OCI-M2 (cell line): ENCODE data around the gene NCAPH2.
A peak's percentile ranks its signal among the peaks of the same experiment; 100 is the strongest.
"Not testable (repeated sequence)": the region's sequence is repeated elsewhere in the genome, so short reads cannot be mapped to it uniquely, and the experiment has no call there.

ENCODE experiments used
- DNase-seq: peaks from one replicate; lab custom pipeline; 2025; ENCODE audit not compliant: unreplicated experiment; lab: John Stamatoyannopoulos, UW

The NCAPH2 gene

GRCh38 chr22:50516891-50517290 is 8.9 kb downstream of the NCAPH2 start:
- DNase-seq, result no peak

- no peak for DNase-seq
Measured at GRCh38 chr22:50517495-50518260, 9.7 kb downstream of the NCAPH2 start.

GRCh38 chr22:50518606-50519005 is 10.6 kb downstream of the NCAPH2 start:
- DNase-seq, result no peak

GRCh38 chr22:50519151-50519550 is 11.1 kb downstream of the NCAPH2 start:
- no peak for DNase-seq

- not testable (repeated sequence) for DNase-seq
Measured at GRCh38 chr22:50520184-50520583, 12.2 kb downstream of the NCAPH2 start.

GRCh38 chr22:50520826-50521453 is 12.9 kb downstream of the NCAPH2 start:
- no peak for DNase-seq

- DNase-seq, result no peak
Measured at GRCh38 chr22:50521710-50522109, 13.7 kb downstream of the NCAPH2 start.

GRCh38 chr22:50522208-50522805 is 14.3 kb downstream of the NCAPH2 start:
- DNase-seq, result no peak

- no peak for DNase-seq
Measured at GRCh38 chr22:50522806-50523438, 14.9 kb downstream of the NCAPH2 start.

GRCh38 chr22:50523458-50523805 is 15.4 kb downstream of the NCAPH2 start:
- no peak for DNase-seq

- no peak for DNase-seq
Measured at GRCh38 chr22:50523806-50524675, 16.0 kb downstream of the NCAPH2 start.

GRCh38 chr22:50524676-50525103 is 16.7 kb downstream of the NCAPH2 start:
- no peak for DNase-seq

- peak; percentile 37 for DNase-seq
Measured at GRCh38 chr22:50525104-50525857, 17.3 kb downstream of the NCAPH2 start, which contains the start of gene SCO2. Gene SCO2 (minus strand): TSS chr22:50525598. CDS start chr22:50524411, 1,187 bp downstream.

GRCh38 chr22:50525858-50526107 is 17.8 kb downstream of the NCAPH2 start:
- no peak for DNase-seq

- no peak for DNase-seq
Measured at GRCh38 chr22:50526108-50526833, 18.2 kb downstream of the NCAPH2 start.

GRCh38 chr22:50526834-50527801 is 19.1 kb downstream of the NCAPH2 start:
- no peak for DNase-seq

GRCh38 chr22:50527921-50528681 is 20.1 kb downstream of the NCAPH2 start:
- no peak for DNase-seq
